Stomach smooth muscle (tissue), 2 donors: ENCODE results near the gene CELSR2.

ENCODE experiments used
- H3K27ac ChIP-seq: one replicate; pipeline ENCODE4 v1.7.0; 2013; ENCODE audit warnings: mild to moderate bottlenecking, low read length, inconsistent platforms
- H3K27me3 ChIP-seq, 2 donors: one replicate each; pipeline ENCODE4 v1.7.0; 2013; ENCODE audit warnings: low read length in 2 of 2; ENCODE audit not compliant: insufficient read depth in 2 of 2, control insufficient read depth in 1 of 2
- H3K36me3 ChIP-seq, 2 donors: one replicate each; pipeline ENCODE4 v1.7.0; 2013; ENCODE audit warnings: low read length in 2 of 2; ENCODE audit not compliant: control insufficient read depth in 2 of 2, insufficient read depth in 2 of 2
- H3K4me1 ChIP-seq: one replicate; pipeline ENCODE4 v1.7.0; 2013; ENCODE audit warnings: low read length; ENCODE audit not compliant: control insufficient read depth, insufficient read depth
- H3K4me3 ChIP-seq, 2 donors: one replicate each; pipeline ENCODE4 v1.7.0; 2013; ENCODE audit warnings: low read length in 2 of 2
- H3K9ac ChIP-seq, 2 donors: one replicate each; pipeline ENCODE4 v1.7.0; 2013; ENCODE audit warnings: low read length in 2 of 2, mild to moderate bottlenecking in 1 of 2
- H3K9me3 ChIP-seq, 2 donors: one replicate each; pipeline ENCODE4 v1.7.0; 2013; ENCODE audit warnings: low read length in 2 of 2; ENCODE audit not compliant: control insufficient read depth in 2 of 2
- donor health status: healthy.
- donor health status: Pancreatic carcinoma.

CELSR2 gene

DNA sequence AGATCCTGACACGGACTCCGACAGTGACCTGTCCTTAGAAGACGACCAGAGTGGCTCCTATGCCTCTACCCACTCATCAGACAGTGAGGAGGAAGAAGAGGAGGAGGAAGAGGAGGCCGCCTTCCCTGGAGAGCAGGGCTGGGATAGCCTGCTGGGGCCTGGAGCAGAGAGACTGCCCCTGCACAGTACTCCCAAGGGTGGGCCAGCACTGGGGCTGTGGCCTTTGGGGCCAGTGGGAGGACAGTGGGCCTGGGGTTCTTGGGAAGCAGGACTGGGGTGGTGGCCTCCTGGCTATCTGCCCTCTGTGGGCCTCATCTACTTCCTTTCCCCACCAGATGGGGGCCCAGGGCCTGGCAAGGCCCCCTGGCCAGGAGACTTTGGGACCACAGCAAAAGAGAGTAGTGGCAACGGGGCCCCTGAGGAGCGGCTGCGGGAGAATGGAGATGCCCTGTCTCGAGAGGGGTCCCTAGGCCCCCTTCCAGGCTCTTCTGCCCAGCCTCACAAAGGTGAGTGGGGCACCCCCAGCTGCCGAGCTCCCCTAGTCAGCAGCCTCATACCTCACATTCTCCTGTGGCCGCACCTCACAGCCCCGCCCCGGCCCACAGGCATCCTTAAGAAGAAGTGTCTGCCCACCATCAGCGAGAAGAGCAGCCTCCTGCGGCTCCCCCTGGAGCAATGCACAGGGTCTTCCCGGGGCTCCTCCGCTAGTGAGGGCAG, 23.6 kb downstream of the CELSR2 start:
- Histone ChIP-seq H3K27ac (no peak overlapping the region), H3K36me3 (peaks cover 4% of the 10 kb centered on the region in 2 donors), H3K9me3 (no peaks in the 10 kb centered on the region), H3K9ac (no peak overlapping the region), H3K4me3 (no peak overlapping the region), H3K4me1 (peaks cover 11% of the 10 kb centered on the region), H3K27me3 (no peaks in the 10 kb centered on the region)

DNA sequence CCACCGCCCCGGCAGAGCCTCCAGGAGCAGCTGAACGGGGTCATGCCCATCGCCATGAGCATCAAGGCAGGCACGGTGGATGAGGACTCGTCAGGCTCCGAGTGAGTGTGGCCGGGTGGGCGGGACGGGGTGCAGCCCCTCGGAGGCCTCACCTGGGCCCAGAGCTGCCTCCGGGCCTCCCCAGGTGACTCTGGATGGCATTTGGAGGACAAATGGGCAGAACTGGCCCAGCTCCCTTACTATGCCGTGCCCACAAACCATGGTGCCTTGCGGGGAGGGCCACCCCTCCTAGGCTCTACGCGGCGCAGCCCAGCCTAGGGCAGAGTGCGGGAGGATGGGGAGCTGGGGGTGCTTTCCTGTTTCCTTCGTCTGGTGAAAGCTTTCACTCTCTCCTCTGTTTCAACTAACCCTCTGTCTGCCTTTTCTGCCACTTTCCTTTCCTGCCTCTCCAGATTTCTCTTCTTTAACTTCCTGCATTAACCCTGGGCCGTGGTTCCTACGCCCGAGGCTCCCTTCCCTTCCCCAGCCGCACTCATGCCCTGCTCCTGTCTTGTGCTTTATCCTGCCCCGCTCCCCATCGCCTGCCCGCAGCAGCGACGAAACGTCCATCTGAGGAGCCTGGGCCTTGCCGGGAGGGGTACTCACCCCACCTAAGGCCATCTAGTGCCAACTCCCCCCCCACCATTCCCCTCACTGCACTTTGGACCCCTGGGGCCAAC, 24.4 kb downstream of the CELSR2 start:
- no peak overlapping the region for H3K27ac ChIP-seq
- no peak overlapping the region for H3K4me3 ChIP-seq
- peaks cover 2 to 4% of the 10 kb centered on the region in 2 donors for H3K36me3 ChIP-seq
- H3K27me3 ChIP-seq = no peaks in the 10 kb centered on the region
- H3K9ac ChIP-seq = no peak overlapping the region
- peaks cover 11% of the 10 kb centered on the region for H3K4me1 ChIP-seq
- H3K9me3 ChIP-seq = no peaks in the 10 kb centered on the region

DNA sequence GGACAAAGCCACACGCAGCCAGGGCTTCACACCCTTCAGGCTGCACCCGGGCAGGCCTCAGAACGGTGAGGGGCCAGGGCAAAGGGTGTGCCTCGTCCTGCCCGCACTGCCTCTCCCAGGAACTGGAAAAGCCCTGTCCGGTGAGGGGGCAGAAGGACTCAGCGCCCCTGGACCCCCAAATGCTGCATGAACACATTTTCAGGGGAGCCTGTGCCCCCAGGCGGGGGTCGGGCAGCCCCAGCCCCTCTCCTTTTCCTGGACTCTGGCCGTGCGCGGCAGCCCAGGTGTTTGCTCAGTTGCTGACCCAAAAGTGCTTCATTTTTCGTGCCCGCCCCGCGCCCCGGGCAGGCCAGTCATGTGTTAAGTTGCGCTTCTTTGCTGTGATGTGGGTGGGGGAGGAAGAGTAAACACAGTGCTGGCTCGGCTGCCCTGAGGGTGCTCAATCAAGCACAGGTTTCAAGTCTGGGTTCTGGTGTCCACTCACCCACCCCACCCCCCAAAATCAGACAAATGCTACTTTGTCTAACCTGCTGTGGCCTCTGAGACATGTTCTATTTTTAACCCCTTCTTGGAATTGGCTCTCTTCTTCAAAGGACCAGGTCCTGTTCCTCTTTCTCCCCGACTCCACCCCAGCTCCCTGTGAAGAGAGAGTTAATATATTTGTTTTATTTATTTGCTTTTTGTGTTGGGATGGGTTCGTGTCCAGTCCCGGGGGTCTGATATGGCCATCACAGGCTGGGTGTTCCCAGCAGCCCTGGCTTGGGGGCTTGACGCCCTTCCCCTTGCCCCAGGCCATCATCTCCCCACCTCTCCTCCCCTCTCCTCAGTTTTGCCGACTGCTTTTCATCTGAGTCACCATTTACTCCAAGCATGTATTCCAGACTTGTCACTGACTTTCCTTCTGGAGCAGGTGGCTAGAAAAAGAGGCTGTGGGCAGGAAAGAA, 25.5 kb downstream of the CELSR2 start:
- Histone ChIP-seq H3K4me1 (peaks cover 11% of the 10 kb centered on the region), H3K36me3 (peaks cover 0 to 4% of the 10 kb centered on the region in 2 donors)

DNA sequence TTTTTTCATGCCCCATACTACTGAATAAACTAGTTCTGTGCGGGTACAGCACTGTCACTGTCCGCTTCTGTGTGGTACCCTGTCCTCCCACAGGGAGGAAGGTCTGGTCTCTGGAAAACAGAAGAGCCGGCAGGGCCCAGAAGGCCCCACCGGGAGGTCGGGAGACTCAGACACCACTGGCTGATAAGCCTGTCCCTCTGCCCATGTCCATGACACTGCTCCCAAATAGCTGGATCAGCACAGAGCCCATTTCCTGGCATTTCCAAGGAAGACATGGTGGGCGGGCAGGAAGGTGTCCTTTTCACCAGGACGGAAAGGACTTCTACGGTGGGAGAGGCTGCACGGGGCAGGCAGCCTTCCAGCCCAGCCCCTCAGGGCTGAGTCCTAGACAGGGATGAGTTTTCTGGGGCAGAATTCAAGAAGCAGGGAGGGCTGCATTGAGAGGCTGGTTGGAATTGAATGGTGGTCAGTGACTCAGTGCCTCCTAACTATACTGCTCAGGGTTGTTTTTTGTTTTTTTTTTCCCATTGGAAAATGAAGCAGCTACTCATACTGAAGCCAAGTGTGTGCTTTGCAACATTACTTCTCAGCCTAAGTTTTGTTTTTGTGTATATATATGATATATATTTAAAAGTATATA, 26.5 kb downstream of the CELSR2 start:
- H3K9ac ChIP-seq = no peak overlapping the region
- H3K4me1 ChIP-seq = peaks cover 11% of the 10 kb centered on the region
- no peaks in the 10 kb centered on the region for H3K27me3 ChIP-seq

More for the DNA sequence above, 25.5 kb downstream of the CELSR2 start:
- no peak overlapping the region for H3K27ac ChIP-seq
- H3K27me3 ChIP-seq = no peaks in the 10 kb centered on the region
- H3K9ac ChIP-seq = peak overlapping the region in 1 of 2 donors; percentile 29
- no peak overlapping the region for H3K4me3 ChIP-seq
- no peaks in the 10 kb centered on the region for H3K9me3 ChIP-seq

DNA sequence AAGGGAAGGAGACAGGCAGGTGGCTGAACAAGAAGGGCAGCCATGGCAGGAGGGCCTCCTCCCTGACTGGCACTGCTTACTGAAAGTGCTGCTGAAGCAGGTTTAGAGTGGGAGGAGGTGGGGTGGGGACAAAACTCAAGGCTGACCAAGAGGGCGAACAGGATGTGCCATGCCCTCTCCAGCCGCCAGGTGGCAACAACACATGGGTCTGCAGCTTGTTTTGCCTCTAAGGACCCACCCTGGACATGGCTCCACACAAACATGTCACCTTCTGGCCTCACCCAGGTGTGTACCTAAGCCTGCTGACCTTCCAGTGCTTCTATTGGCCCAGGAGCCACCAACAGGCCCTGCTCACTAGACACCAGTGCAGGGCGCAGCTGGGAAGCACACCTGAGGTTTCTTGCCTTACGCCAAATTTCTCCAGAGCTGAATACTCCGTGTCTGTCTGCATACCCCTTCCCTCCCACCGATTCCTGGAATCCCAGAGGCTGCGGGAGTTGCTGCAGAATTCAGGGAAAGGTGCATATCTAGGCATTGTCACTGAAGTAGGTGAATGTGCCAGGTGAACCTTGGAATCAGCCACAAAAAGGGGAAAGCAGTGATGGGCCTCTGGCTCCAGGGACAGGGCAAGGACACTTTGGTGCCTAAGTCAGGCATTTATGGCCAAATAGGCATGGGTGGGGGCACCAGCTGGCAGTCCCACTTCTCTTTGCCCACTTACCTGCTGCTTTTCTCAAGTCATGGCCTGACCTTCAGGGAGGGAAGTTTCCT, 28.3 kb downstream of the CELSR2 start:
- Histone ChIP-seq H3K27me3 (no peaks in the 10 kb centered on the region), H3K4me3 (no peak overlapping the region), H3K4me1 (peaks cover 21% of the 10 kb centered on the region), H3K9me3 (no peaks in the 10 kb centered on the region), H3K9ac (peak overlapping the region in 1 of 2 donors; percentile 29), H3K27ac (no peak overlapping the region), H3K36me3 (no peaks in the 10 kb centered on the region)

More for the DNA sequence above, 26.5 kb downstream of the CELSR2 start:
- Histone ChIP-seq H3K36me3 (peaks cover 0 to 2% of the 10 kb centered on the region in 2 donors), H3K27ac (no peak overlapping the region), H3K4me3 (no peak overlapping the region), H3K9me3 (no peaks in the 10 kb centered on the region)

DNA sequence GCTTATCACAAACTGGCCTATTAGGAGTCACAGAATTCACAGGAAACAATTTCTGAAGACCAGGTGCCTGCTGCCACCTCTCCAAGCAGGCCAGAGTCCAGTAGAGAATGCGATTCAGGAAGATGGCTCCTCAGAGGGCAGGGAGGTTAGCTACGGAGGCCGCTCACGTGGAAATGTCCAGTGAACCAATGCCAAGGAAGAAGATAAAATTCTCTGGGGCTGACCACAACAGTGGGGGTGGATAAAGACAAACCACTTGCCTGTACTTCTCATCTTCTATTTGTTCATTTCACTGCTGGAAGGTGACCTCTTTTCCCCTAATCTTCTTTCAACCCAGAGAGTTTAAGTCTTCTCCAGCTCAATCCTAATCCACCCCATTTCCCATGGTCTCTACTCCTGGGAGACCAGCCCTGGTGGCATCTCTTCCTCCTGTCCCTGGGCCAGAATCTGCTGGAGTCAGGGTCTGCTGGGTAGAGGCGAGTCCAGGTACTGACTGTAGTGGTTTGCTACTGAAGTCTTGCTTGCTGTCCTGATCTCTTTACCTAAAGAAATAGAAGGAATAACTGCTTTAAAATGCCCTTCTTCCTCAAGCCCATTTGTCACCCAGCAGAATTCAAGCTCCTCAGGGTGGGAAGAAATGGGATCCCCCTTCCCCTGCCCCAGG, 30.4 kb downstream of the CELSR2 start:
- Histone ChIP-seq H3K36me3 (no peaks in the 10 kb centered on the region), H3K27me3 (no peaks in the 10 kb centered on the region), H3K4me3 (no peak overlapping the region), H3K9me3 (no peaks in the 10 kb centered on the region), H3K27ac (no peak overlapping the region), H3K9ac (no peak overlapping the region), H3K4me1 (peaks cover 31% of the 10 kb centered on the region)

DNA sequence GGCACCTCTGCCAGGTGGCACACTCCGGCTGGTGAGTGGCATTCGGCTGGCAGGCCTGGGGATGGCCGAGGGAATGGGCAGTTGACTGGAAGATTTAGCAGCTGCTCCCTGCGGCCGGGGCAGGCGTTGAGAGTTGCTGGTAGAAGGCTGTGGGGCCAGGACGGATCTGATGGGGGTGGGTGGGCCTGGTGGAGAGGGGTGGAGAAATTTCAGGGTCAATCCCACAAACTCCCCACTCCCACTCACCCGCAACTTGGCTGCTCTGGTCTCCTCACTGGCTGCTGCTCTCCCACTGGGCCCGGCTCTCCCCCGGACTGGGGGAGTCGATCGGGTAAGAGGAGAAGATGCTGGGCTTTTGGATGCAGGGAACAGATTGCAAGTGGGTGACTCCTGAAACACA, 31.5 kb downstream of the CELSR2 start:
- no peak overlapping the region for H3K4me3 ChIP-seq
- no peak overlapping the region for H3K27ac ChIP-seq
- H3K27me3 ChIP-seq = no peaks in the 10 kb centered on the region
- peaks cover 25% of the 10 kb centered on the region for H3K4me1 ChIP-seq
- H3K9me3 ChIP-seq = no peaks in the 10 kb centered on the region
- no peak overlapping the region for H3K9ac ChIP-seq
- no peaks in the 10 kb centered on the region for H3K36me3 ChIP-seq

DNA sequence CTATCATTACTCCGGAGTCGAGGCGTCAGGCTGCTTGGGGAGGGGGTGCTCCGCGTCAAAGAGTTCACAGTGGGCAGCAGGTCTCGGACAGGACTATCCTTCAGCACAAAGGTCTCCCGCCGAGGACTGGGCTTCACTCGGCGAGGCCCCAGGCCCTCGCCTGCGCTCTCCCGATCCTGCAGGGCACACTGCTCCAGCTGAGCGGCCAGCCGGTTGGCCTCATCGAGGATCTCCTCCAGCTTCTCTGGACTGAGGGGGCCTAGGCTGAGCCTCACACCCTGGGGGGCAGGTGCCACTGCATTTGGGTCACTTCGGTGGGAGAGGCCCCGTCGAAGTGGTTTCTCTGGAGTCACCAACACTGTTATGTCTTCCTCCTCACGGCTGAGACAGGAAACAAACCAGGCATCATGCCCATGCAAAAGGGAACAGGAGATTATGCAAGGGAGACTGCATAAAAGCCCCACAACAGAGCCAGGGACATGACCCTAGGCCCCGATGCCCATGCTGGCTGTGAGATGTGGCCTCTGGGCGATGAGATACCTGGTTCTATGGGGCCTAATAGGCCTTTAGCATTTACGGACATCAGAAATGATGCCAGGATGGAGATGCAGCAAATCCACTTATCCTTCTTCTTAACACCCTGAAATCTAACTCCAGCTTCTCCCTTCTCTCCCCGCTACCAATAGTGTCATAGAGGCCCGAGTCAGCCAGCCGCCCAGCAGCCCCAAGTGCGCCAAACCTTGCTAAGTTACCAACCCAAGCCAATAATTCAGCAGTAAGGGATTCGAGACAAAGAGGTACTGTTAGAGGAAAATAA, 32.5 kb downstream of the CELSR2 start:
- Histone ChIP-seq H3K9me3 (no peaks in the 10 kb centered on the region), H3K27me3 (no peaks in the 10 kb centered on the region), H3K27ac (no peak overlapping the region), H3K4me1 (peaks cover 25% of the 10 kb centered on the region), H3K36me3 (no peaks in the 10 kb centered on the region), H3K9ac (peak overlapping the region; percentile 21 to 74), H3K4me3 (peak overlapping the region in 1 of 2 donors; percentile 88)

DNA sequence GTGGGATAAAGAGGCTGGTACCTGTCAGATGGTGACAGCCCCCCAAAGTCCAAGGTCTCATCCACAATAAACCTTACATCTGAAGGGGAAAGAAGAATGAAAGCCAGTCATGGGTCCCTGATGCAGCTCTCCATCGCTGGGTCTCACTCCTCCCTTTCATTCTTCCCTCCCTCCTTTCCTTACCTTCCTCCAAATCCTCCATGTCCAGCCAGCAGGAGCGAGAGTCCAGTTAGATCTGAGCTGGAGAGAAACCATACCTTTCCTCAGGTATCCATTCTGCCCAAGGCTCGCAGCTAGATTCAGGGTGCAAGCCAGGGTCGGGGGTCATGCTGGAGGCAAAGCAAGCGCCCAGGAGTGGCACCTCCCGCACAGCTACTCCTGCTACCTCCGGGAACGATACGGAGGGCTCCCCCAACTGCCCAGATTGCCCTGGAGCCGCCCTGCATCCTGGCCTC, 33.2 kb downstream of the CELSR2 start:
- Histone ChIP-seq H3K4me1 (peaks cover 25% of the 10 kb centered on the region), H3K36me3 (no peaks in the 10 kb centered on the region), H3K27ac (peak overlapping the region; percentile 92), H3K27me3 (no peaks in the 10 kb centered on the region), H3K4me3 (peak overlapping the region; percentile 56 to 88), H3K9me3 (no peaks in the 10 kb centered on the region), H3K9ac (peak overlapping the region; percentile 42 to 74)
